Smooth muscle cell (in vitro differentiated cells): ENCODE results near the gene AFF2. TPM values are rescaled to one million over a fixed set of nuclear protein-coding genes. Genes with fewer than 3 reads are reported as not detected.

Experiments
- DNase-seq: peaks from one replicate; lab custom pipeline; 2025; ENCODE audit not compliant: unreplicated experiment; lab: John Stamatoyannopoulos, UW
- H2AFZ ChIP-seq: fragments of 200-600 bp; sonication (generic); 2 replicates; pipeline ENCODE4 v1.6.0; 2016; ENCODE audit warnings: antibody characterized with exemption, low read depth, mild to moderate bottlenecking
- H3F3A ChIP-seq: fragments of 200-600 bp; sonication (generic); 2 replicates; pipeline ENCODE4 v1.6.0; 2017; ENCODE audit warnings: antibody characterized with exemption, low read depth
- H3K27ac ChIP-seq: fragments of 200-600 bp; sonication (generic); 2 replicates; pipeline ENCODE4 v1.5.1; 2016; ENCODE audit warnings: low read depth, mild to moderate bottlenecking
- H3K27me3 ChIP-seq: fragments of 200-600 bp; sonication (generic); 2 replicates; pipeline ENCODE4 v1.6.1; 2016; ENCODE audit warnings: low read depth, mild to moderate bottlenecking
- H3K36me3 ChIP-seq: fragments of 200-600 bp; sonication (generic); 2 replicates; pipeline ENCODE4 v1.5.1; 2016; ENCODE audit warnings: low read depth
- H3K4me1 ChIP-seq: fragments of 200-600 bp; sonication (generic); 2 replicates; pipeline ENCODE4 v1.5.1; 2016; ENCODE audit warnings: low read depth
- H3K4me2 ChIP-seq: fragments of 200-600 bp; sonication (generic); 2 replicates; pipeline ENCODE4 v1.6.0; 2016; ENCODE audit warnings: mild to moderate bottlenecking
- H3K4me3 ChIP-seq: fragments of 200-600 bp; sonication (generic); 2 replicates; pipeline ENCODE4 v1.5.1; 2016; ENCODE audit warnings: mild to moderate bottlenecking
- H3K79me2 ChIP-seq: fragments of 200-600 bp; sonication (generic); 2 replicates; pipeline ENCODE4 v1.6.0; 2016; ENCODE audit warnings: low read depth, mild to moderate bottlenecking
- H3K9ac ChIP-seq: fragments of 200-600 bp; sonication (generic); 2 replicates; pipeline ENCODE4 v1.6.0; 2016; ENCODE audit warnings: low read depth
- H3K9me3 ChIP-seq: fragments of 200-600 bp; sonication (generic); replicated peaks from 2 replicates; pipeline ENCODE4 v1.5.1; 2016; ENCODE audit warnings: low read depth
- H4K20me1 ChIP-seq: fragments of 200-600 bp; sonication (generic); 2 replicates; pipeline ENCODE4 v1.6.0; 2016; ENCODE audit warnings: low read depth
- CTCF ChIP-seq: fragments of 200-600 bp; sonication (generic); IDR thresholded peaks from 2 replicates; pipeline ENCODE4 v1.5.1; 2017; ENCODE audit warnings: borderline replicate concordance, mild to moderate bottlenecking, antibody characterized with exemption; ENCODE audit not compliant: insufficient read depth, poor library complexity, severe bottlenecking
- WGBS: methylation state at CpG from one replicate; pipeline ENCODE4 v1.1.7; 2016; ENCODE audit warnings: low lambda C conversion rate; 5-methylcytosine and 5-hydroxymethylcytosine counted together
- polyA plus RNA-seq: library from polyadenylated mRNA; unstranded; fragments of >200 nt; fragmentation: Nextera tagmentation; extraction: Ambion mirVana; gene quantifications from 2 replicates; pipeline ENCODE4 v1.2.1, GENCODE V29; 2016
- total RNA-seq: library from RNA; depleted of rRNA; stranded (reverse); fragments of >200 nt; gene quantifications from 2 replicates; pipeline ENCODE4 v1.2.3, GENCODE V29; 2014

AFF2 gene
- total and polyA plus RNA-seq, 2 experiments from 2014 or later = 0.57 to 3.6 TPM

DNA sequence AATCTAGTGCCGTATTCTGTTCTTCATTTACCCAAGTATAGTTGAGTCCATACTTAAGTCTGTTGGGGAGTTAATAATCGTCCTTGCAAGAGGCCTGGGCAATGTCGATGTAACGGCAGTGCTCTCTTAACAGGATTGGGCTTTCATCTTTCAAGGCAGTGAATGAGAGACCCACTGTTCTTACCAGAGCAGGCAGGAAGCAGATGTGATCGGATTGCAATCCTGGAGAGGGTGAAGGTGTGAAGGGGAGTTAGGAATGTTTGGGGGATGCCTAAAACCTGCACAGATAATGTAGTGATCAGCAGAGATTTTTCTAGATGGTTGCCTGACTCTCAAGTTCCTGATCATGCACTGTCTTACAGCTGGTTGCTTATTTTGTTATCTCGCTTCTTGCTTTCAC is 308.4 kb downstream of the AFF2 start:
- Histone ChIP-seq H3K4me3 (no peak overlapping the region), H3K79me2 (no peaks in the 10 kb centered on the region), H3F3A (no peaks in the 10 kb centered on the region), H3K9ac (no peak overlapping the region), H3K4me1 (peaks cover 9% of the 10 kb centered on the region), H3K4me2 (no peak overlapping the region), H3K27ac (no peak overlapping the region), H3K36me3 (no peaks in the 10 kb centered on the region), H2AFZ (no peak overlapping the region), H3K27me3 (no peaks in the 10 kb centered on the region), H3K9me3 (no peaks in the 10 kb centered on the region), H4K20me1 (no peaks in the 10 kb centered on the region)
- WGBS = 59% methylated on average over 6 of the region's 6 CpGs
- DNase-seq = no peak
- no peak for TF ChIP-seq CTCF

- H3K27ac ChIP-seq = no peak overlapping the region
- no peak for TF ChIP-seq CTCF
- peaks cover 9% of the 10 kb centered on the region for H3K4me1 ChIP-seq
- WGBS = 37% methylated on average over 5 of the region's 5 CpGs
- H3F3A ChIP-seq = no peaks in the 10 kb centered on the region
- DNase-seq = no peak
- H3K79me2 ChIP-seq = no peaks in the 10 kb centered on the region
- H2AFZ ChIP-seq = no peak overlapping the region
- no peak overlapping the region for H3K4me2 ChIP-seq
- no peak overlapping the region for H3K9ac ChIP-seq
- H4K20me1 ChIP-seq = no peaks in the 10 kb centered on the region
- H3K36me3 ChIP-seq = no peaks in the 10 kb centered on the region
- no peak overlapping the region for H3K4me3 ChIP-seq
- H3K27me3 ChIP-seq = no peaks in the 10 kb centered on the region
- H3K9me3 ChIP-seq = no peaks in the 10 kb centered on the region
These were observed 310.8 kb downstream of the AFF2 start for GRCh38 chrX:148811236-148811635.

DNA sequence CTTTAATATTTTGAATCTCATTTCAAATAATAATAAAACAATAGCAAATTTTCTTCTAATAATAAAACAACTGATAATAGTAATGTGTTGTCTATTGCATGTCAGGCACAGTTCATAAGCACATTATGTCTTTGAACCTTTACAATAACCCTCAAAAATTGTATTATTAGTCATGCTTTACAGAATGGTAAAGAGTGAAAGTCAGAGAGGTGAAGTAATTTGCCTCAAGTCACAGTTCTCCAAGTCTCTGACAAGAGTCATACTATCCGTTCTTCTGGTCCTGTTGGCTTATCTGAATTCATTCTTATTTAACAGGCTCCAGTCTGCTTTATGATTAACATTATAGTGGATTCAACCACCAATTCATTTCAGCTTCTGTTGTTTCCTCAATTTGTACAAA is 313.0 kb downstream of the AFF2 start:
- Histone ChIP-seq H3K79me2 (no peaks in the 10 kb centered on the region), H2AFZ (no peak overlapping the region), H3K27ac (no peak overlapping the region), H3K36me3 (no peaks in the 10 kb centered on the region), H3F3A (no peaks in the 10 kb centered on the region), H3K9ac (no peak overlapping the region), H3K4me2 (no peak overlapping the region), H4K20me1 (no peaks in the 10 kb centered on the region), H3K27me3 (no peaks in the 10 kb centered on the region), H3K9me3 (no peaks in the 10 kb centered on the region), H3K4me1 (no peaks in the 10 kb centered on the region), H3K4me3 (no peak overlapping the region)
- DNase-seq = no peak
- 68% methylated on average over 1 of the region's 1 CpG for WGBS
- TF ChIP-seq CTCF = no peak

- Histone ChIP-seq H3K27ac (no peak overlapping the region), H3K4me1 (no peaks in the 10 kb centered on the region), H3F3A (no peaks in the 10 kb centered on the region), H3K79me2 (no peaks in the 10 kb centered on the region), H3K9ac (no peak overlapping the region), H3K36me3 (no peaks in the 10 kb centered on the region), H3K4me2 (no peak overlapping the region), H3K27me3 (no peaks in the 10 kb centered on the region), H4K20me1 (no peaks in the 10 kb centered on the region), H3K9me3 (no peaks in the 10 kb centered on the region), H2AFZ (no peak overlapping the region), H3K4me3 (no peak overlapping the region)
- TF ChIP-seq CTCF = no peak
- WGBS = 86% methylated on average over 4 of the region's 4 CpGs
- DNase-seq = no peak
These were observed 313.6 kb downstream of the AFF2 start for GRCh38 chrX:148813967-148814366.
